Measurements from ENCODE around the gene GPR158.

The GPR158 gene

GRCh38 chr10:25280573-25280972, 105.8 kb downstream of the GPR158 start:
- DNase-seq (ENCODE audit: low spot score) = no peak
- H3K27ac ChIP-seq (replicated peaks; ENCODE audit: low read length) = no peak overlapping the region
- H3K4me1 ChIP-seq (ENCODE audit: control insufficient read depth in 2 of 2, insufficient read depth in 1 of 2, low read depth in 1 of 2, low read length in 2 of 2) = no peaks in the 10 kb centered on the region
- H3K79me1 ChIP-seq (ENCODE audit: low read depth, low read length) = no peaks in the 10 kb centered on the region
- H4K8ac ChIP-seq (ENCODE audit: low read depth, low read length) = no peak overlapping the region
- H2BK15ac ChIP-seq (ENCODE audit: low read length) = no peak overlapping the region
- no peak overlapping the region for H2BK12ac ChIP-seq (ENCODE audit: low read length)
- WGBS, 2 donors (ENCODE audit: extremely low coverage in 2 of 2, insufficient read length in 2 of 2, insufficient replicate concordance in 1 of 2) = no CpG with 5 or more reads among the region's 7 CpGs
- H3K18ac ChIP-seq (ENCODE audit: low read length) = no peak overlapping the region
- no peak overlapping the region for H3K23ac ChIP-seq (ENCODE audit: low read depth, low read length, poor library complexity)
- H3K27me3 ChIP-seq (ENCODE audit: control insufficient read depth in 3 of 3, insufficient read depth in 3 of 3, low read depth in 1 of 3, low read length in 3 of 3) = no peaks in the 10 kb centered on the region
- H2AK5ac ChIP-seq (ENCODE audit: low read depth, low read length) = no peak overlapping the region
- H2BK120ac ChIP-seq (ENCODE audit: low read depth, low read length) = no peak overlapping the region
- H3K14ac ChIP-seq (ENCODE audit: low read length) = no peak overlapping the region
- no peak overlapping the region for H3K4me3 ChIP-seq (ENCODE audit: low read length in 2 of 2)
- no peaks in the 10 kb centered on the region for H3K36me3 ChIP-seq (replicated peaks in 1 of 2; ENCODE audit: control insufficient read depth in 2 of 2, insufficient read depth in 2 of 2, low read length in 2 of 2)
- H2BK5ac ChIP-seq (ENCODE audit: low read length) = no peak overlapping the region
- no peak overlapping the region for H3K4me2 ChIP-seq (ENCODE audit: insufficient read depth, low read length, poor library complexity, severe bottlenecking)
- H3K4ac ChIP-seq (ENCODE audit: low read length) = no peak overlapping the region
- no peak overlapping the region for H2AFZ ChIP-seq (ENCODE audit: low read length)
- no peak overlapping the region for H3K9ac ChIP-seq (ENCODE audit: low read depth, low read length, poor library complexity)
- H3K9me3 ChIP-seq (replicated peaks in 1 of 2; ENCODE audit: control insufficient read depth in 2 of 2, insufficient read depth in 1 of 2, low read depth in 1 of 2, low read length in 2 of 2) = peaks cover 3 to 12% of the 10 kb centered on the region in 2 donors
- no peak overlapping the region for H4K91ac ChIP-seq (ENCODE audit: low read depth, low read length, poor library complexity)

- Histone ChIP-seq H3K79me1 (ENCODE audit: low read depth, low read length) (no peaks in the 10 kb centered on the region), H3K27me3 (ENCODE audit: control insufficient read depth in 3 of 3, insufficient read depth in 3 of 3, low read depth in 1 of 3, low read length in 3 of 3) (no peaks in the 10 kb centered on the region), H3K23ac (ENCODE audit: low read depth, low read length, poor library complexity) (no peak overlapping the region), H3K4me3 (ENCODE audit: low read length in 2 of 2) (no peak overlapping the region), H3K4ac (ENCODE audit: low read length) (no peak overlapping the region), H2AFZ (ENCODE audit: low read length) (no peak overlapping the region), H3K4me1 (ENCODE audit: control insufficient read depth in 2 of 2, insufficient read depth in 1 of 2, low read depth in 1 of 2, low read length in 2 of 2) (no peaks in the 10 kb centered on the region), H3K9ac (ENCODE audit: low read depth, low read length, poor library complexity) (no peak overlapping the region), H2BK12ac (ENCODE audit: low read length) (no peak overlapping the region), H2AK5ac (ENCODE audit: low read depth, low read length) (no peak overlapping the region), H3K36me3 (replicated peaks in 1 of 2; ENCODE audit: control insufficient read depth in 2 of 2, insufficient read depth in 2 of 2, low read length in 2 of 2) (no peaks in the 10 kb centered on the region), H2BK5ac (ENCODE audit: low read length) (no peak overlapping the region), H2BK15ac (ENCODE audit: low read length) (no peak overlapping the region), H3K14ac (ENCODE audit: low read length) (no peak overlapping the region), H4K91ac (ENCODE audit: low read depth, low read length, poor library complexity) (no peak overlapping the region), H3K27ac (replicated peaks; ENCODE audit: low read length) (no peak overlapping the region), H3K18ac (ENCODE audit: low read length) (no peak overlapping the region), H3K4me2 (ENCODE audit: insufficient read depth, low read length, poor library complexity, severe bottlenecking) (no peak overlapping the region), H4K8ac (ENCODE audit: low read depth, low read length) (no peak overlapping the region), H3K9me3 (replicated peaks in 1 of 2; ENCODE audit: control insufficient read depth in 2 of 2, insufficient read depth in 1 of 2, low read depth in 1 of 2, low read length in 2 of 2) (peaks cover 5 to 12% of the 10 kb centered on the region in 2 donors), H2BK120ac (ENCODE audit: low read depth, low read length) (no peak overlapping the region)
- no CpG with 5 or more reads among the region's 2 CpGs for WGBS, 2 donors (ENCODE audit: extremely low coverage in 2 of 2, insufficient read length in 2 of 2, insufficient replicate concordance in 1 of 2)
- DNase-seq (ENCODE audit: low spot score) = no peak
Observed at GRCh38 chr10:25285809-25286208, 111.0 kb downstream of the GPR158 start.

GRCh38 chr10:25288181-25288580, 113.4 kb downstream of the GPR158 start:
- no peak overlapping the region for H3K4me3 ChIP-seq (ENCODE audit: low read length in 2 of 2)
- no peak overlapping the region for H2AK5ac ChIP-seq (ENCODE audit: low read depth, low read length)
- no peaks in the 10 kb centered on the region for H3K36me3 ChIP-seq (replicated peaks in 1 of 2; ENCODE audit: control insufficient read depth in 2 of 2, insufficient read depth in 2 of 2, low read length in 2 of 2)
- no peak overlapping the region for H2BK15ac ChIP-seq (ENCODE audit: low read length)
- no peak overlapping the region for H3K4ac ChIP-seq (ENCODE audit: low read length)
- no CpG with 5 or more reads among the region's 1 CpG for WGBS, 2 donors (ENCODE audit: extremely low coverage in 2 of 2, insufficient read length in 2 of 2, insufficient replicate concordance in 1 of 2)
- H3K18ac ChIP-seq (ENCODE audit: low read length) = no peak overlapping the region
- H3K4me2 ChIP-seq (ENCODE audit: insufficient read depth, low read length, poor library complexity, severe bottlenecking) = no peak overlapping the region
- no peak overlapping the region for H3K14ac ChIP-seq (ENCODE audit: low read length)
- H2BK12ac ChIP-seq (ENCODE audit: low read length) = no peak overlapping the region
- H3K4me1 ChIP-seq (ENCODE audit: control insufficient read depth in 2 of 2, insufficient read depth in 1 of 2, low read depth in 1 of 2, low read length in 2 of 2) = no peaks in the 10 kb centered on the region
- H3K27ac ChIP-seq (replicated peaks; ENCODE audit: low read length) = no peak overlapping the region
- no peak overlapping the region for H2AFZ ChIP-seq (ENCODE audit: low read length)
- no peak overlapping the region for H2BK120ac ChIP-seq (ENCODE audit: low read depth, low read length)
- H3K23ac ChIP-seq (ENCODE audit: low read depth, low read length, poor library complexity) = no peak overlapping the region
- H3K27me3 ChIP-seq (ENCODE audit: control insufficient read depth in 3 of 3, insufficient read depth in 3 of 3, low read depth in 1 of 3, low read length in 3 of 3) = no peaks in the 10 kb centered on the region
- peaks cover 5 to 12% of the 10 kb centered on the region in 2 donors for H3K9me3 ChIP-seq (replicated peaks in 1 of 2; ENCODE audit: control insufficient read depth in 2 of 2, insufficient read depth in 1 of 2, low read depth in 1 of 2, low read length in 2 of 2)
- H3K79me1 ChIP-seq (ENCODE audit: low read depth, low read length) = no peaks in the 10 kb centered on the region
- no peak overlapping the region for H2BK5ac ChIP-seq (ENCODE audit: low read length)
- no peak overlapping the region for H4K8ac ChIP-seq (ENCODE audit: low read depth, low read length)
- DNase-seq (ENCODE audit: low spot score) = no peak
- no peak overlapping the region for H3K9ac ChIP-seq (ENCODE audit: low read depth, low read length, poor library complexity)
- no peak overlapping the region for H4K91ac ChIP-seq (ENCODE audit: low read depth, low read length, poor library complexity)

GRCh38 chr10:25294032-25294926, 119.5 kb downstream of the GPR158 start:
- H2BK120ac ChIP-seq (ENCODE audit: low read depth, low read length) = no peak overlapping the region
- H4K91ac ChIP-seq (ENCODE audit: low read depth, low read length, poor library complexity) = no peak overlapping the region
- no peak overlapping the region for H3K23ac ChIP-seq (ENCODE audit: low read depth, low read length, poor library complexity)
- no peak overlapping the region for H3K9ac ChIP-seq (ENCODE audit: low read depth, low read length, poor library complexity)
- H2AK5ac ChIP-seq (ENCODE audit: low read depth, low read length) = no peak overlapping the region
- no peak overlapping the region for H3K27ac ChIP-seq (replicated peaks; ENCODE audit: low read length)
- H3K36me3 ChIP-seq (replicated peaks in 1 of 2; ENCODE audit: control insufficient read depth in 2 of 2, insufficient read depth in 2 of 2, low read length in 2 of 2) = no peaks in the 10 kb centered on the region
- no peak overlapping the region for H2BK12ac ChIP-seq (ENCODE audit: low read length)
- no peak overlapping the region for H3K14ac ChIP-seq (ENCODE audit: low read length)
- H3K9me3 ChIP-seq (replicated peaks in 1 of 2; ENCODE audit: control insufficient read depth in 2 of 2, insufficient read depth in 1 of 2, low read depth in 1 of 2, low read length in 2 of 2) = no peaks in the 10 kb centered on the region
- no peak overlapping the region for H3K4me3 ChIP-seq (ENCODE audit: low read length in 2 of 2)
- no peak overlapping the region for H3K4me2 ChIP-seq (ENCODE audit: insufficient read depth, low read length, poor library complexity, severe bottlenecking)
- WGBS, 2 donors (ENCODE audit: extremely low coverage in 2 of 2, insufficient read length in 2 of 2, insufficient replicate concordance in 1 of 2) = no CpG with 5 or more reads among the region's 5 CpGs
- no peaks in the 10 kb centered on the region for H3K4me1 ChIP-seq (ENCODE audit: control insufficient read depth in 2 of 2, insufficient read depth in 1 of 2, low read depth in 1 of 2, low read length in 2 of 2)
- no peak overlapping the region for H2BK5ac ChIP-seq (ENCODE audit: low read length)
- no peak overlapping the region for H4K8ac ChIP-seq (ENCODE audit: low read depth, low read length)
- no peak overlapping the region for H3K4ac ChIP-seq (ENCODE audit: low read length)
- H2AFZ ChIP-seq (ENCODE audit: low read length) = no peak overlapping the region
- no peak for DNase-seq (ENCODE audit: low spot score)
- no peak overlapping the region for H2BK15ac ChIP-seq (ENCODE audit: low read length)
- H3K27me3 ChIP-seq (ENCODE audit: control insufficient read depth in 3 of 3, insufficient read depth in 3 of 3, low read depth in 1 of 3, low read length in 3 of 3) = no peaks in the 10 kb centered on the region
- no peak overlapping the region for H3K18ac ChIP-seq (ENCODE audit: low read length)
- no peaks in the 10 kb centered on the region for H3K79me1 ChIP-seq (ENCODE audit: low read depth, low read length)
